ENCODE results near the gene SPOPL.

Gene SPOPL

GRCh38 chr2:138564586-138565229, 63.1 kb downstream of the SPOPL start:
- Histone ChIP-seq H4K20me1 (ENCODE audit: insufficient read depth, low read length) (no peaks in the 10 kb centered on the region), H3K9me2 (replicated peaks; ENCODE audit: insufficient read depth, low read length) (no peaks in the 10 kb centered on the region), H3K4me2 (ENCODE audit: low read depth, low read length) (no peak overlapping the region), H3K9ac (ENCODE audit: low read length) (no peak overlapping the region), H2AFZ (ENCODE audit: low read length) (no peak overlapping the region), H3K36me3 (replicated peaks; ENCODE audit: insufficient read depth, low read length) (no peaks in the 10 kb centered on the region), H3K9me3 (replicated peaks; ENCODE audit: insufficient read depth, low read length) (no peaks in the 10 kb centered on the region), H3F3A (ENCODE audit: insufficient read depth, low read length) (no peaks in the 10 kb centered on the region), H3K4me1 (ENCODE audit: low read length) (no peaks in the 10 kb centered on the region), H3K4me3 (ENCODE audit: low read length) (no peak overlapping the region), H3K27me3 (replicated peaks; ENCODE audit: insufficient read depth, low read length) (no peaks in the 10 kb centered on the region), H3K79me2 (ENCODE audit: low read length) (no peaks in the 10 kb centered on the region), H3K27ac (ENCODE audit: low read length) (no peak overlapping the region)
- no peak for DNase-seq
- TF ChIP-seq EZH2phosphoT487 (IDR thresholded peaks at IDR 0.05; ENCODE audit: low read length) = no peak
- no peak for TF ChIP-seq EZH2 (optimal IDR thresholded peaks at IDR 0.05; ENCODE audit: low read depth, low read length)
- TF ChIP-seq CTCF (IDR thresholded peaks at IDR 0.05; ENCODE audit: low read length) = no peak

- H3K4me2 ChIP-seq (ENCODE audit: low read depth, low read length) = no peak overlapping the region
- no peak for DNase-seq
- TF ChIP-seq EZH2 (optimal IDR thresholded peaks at IDR 0.05; ENCODE audit: low read depth, low read length) (no peak), EZH2phosphoT487 (IDR thresholded peaks at IDR 0.05; ENCODE audit: low read length) (no peak), CTCF (IDR thresholded peaks at IDR 0.05; ENCODE audit: low read length) (no peak)
- no peak overlapping the region for H2AFZ ChIP-seq (ENCODE audit: low read length)
- H4K20me1 ChIP-seq (ENCODE audit: insufficient read depth, low read length) = no peaks in the 10 kb centered on the region
- H3K27me3 ChIP-seq (replicated peaks; ENCODE audit: insufficient read depth, low read length) = no peaks in the 10 kb centered on the region
- no peak overlapping the region for H3K4me3 ChIP-seq (ENCODE audit: low read length)
- no peaks in the 10 kb centered on the region; the same call in 1 of the 2 replicates for H3K36me3 ChIP-seq (replicated peaks; ENCODE audit: insufficient read depth, low read length)
- H3F3A ChIP-seq (ENCODE audit: insufficient read depth, low read length) = no peaks in the 10 kb centered on the region
- H3K4me1 ChIP-seq (ENCODE audit: low read length) = no peaks in the 10 kb centered on the region
- no peaks in the 10 kb centered on the region for H3K9me3 ChIP-seq (replicated peaks; ENCODE audit: insufficient read depth, low read length)
- no peak overlapping the region for H3K9ac ChIP-seq (ENCODE audit: low read length)
- no peaks in the 10 kb centered on the region for H3K9me2 ChIP-seq (replicated peaks; ENCODE audit: insufficient read depth, low read length)
- no peak overlapping the region for H3K27ac ChIP-seq (ENCODE audit: low read length)
- no peaks in the 10 kb centered on the region for H3K79me2 ChIP-seq (ENCODE audit: low read length)
Measured at GRCh38 chr2:138565230-138565598, 63.6 kb downstream of the SPOPL start.

GRCh38 chr2:138572318-138572717, 70.7 kb downstream of the SPOPL start:
- Histone ChIP-seq H3K4me1 (ENCODE audit: low read length) (no peaks in the 10 kb centered on the region), H3K9ac (ENCODE audit: low read length) (no peak overlapping the region), H3K4me2 (ENCODE audit: low read depth, low read length) (no peak overlapping the region), H3K4me3 (ENCODE audit: low read length) (no peak overlapping the region), H3K36me3 (replicated peaks; ENCODE audit: insufficient read depth, low read length) (no peaks in the 10 kb centered on the region; the same call in 1 of the 2 replicates), H3K27me3 (replicated peaks; ENCODE audit: insufficient read depth, low read length) (no peaks in the 10 kb centered on the region), H3F3A (ENCODE audit: insufficient read depth, low read length) (no peaks in the 10 kb centered on the region), H3K9me2 (replicated peaks; ENCODE audit: insufficient read depth, low read length) (no peaks in the 10 kb centered on the region), H4K20me1 (ENCODE audit: insufficient read depth, low read length) (no peaks in the 10 kb centered on the region), H2AFZ (ENCODE audit: low read length) (no peak overlapping the region), H3K27ac (ENCODE audit: low read length) (no peak overlapping the region), H3K9me3 (replicated peaks; ENCODE audit: insufficient read depth, low read length) (no peaks in the 10 kb centered on the region), H3K79me2 (ENCODE audit: low read length) (no peaks in the 10 kb centered on the region)
- no peak for DNase-seq
- TF ChIP-seq EZH2phosphoT487 (IDR thresholded peaks at IDR 0.05; ENCODE audit: low read length) = no peak
- TF ChIP-seq EZH2 (optimal IDR thresholded peaks at IDR 0.05; ENCODE audit: low read depth, low read length) = no peak
- no peak for TF ChIP-seq CTCF (IDR thresholded peaks at IDR 0.05; ENCODE audit: low read length)
